HG03442 (cell line): Measurements from ENCODE around the gene SRRM3.
"Not testable (repeated sequence)": the region's sequence is repeated elsewhere in the genome, so short reads cannot be mapped to it uniquely, and the experiment has no call there.

Source experiments
- ATAC-seq: cut with Tn5 transposase; IDR thresholded peaks from one replicate; pipeline ENCODE4 v1.9.1; 2021; ENCODE audit warnings: mild to moderate bottlenecking, moderate library complexity; ENCODE audit not compliant: unreplicated experiment

The SRRM3 gene

DNA sequence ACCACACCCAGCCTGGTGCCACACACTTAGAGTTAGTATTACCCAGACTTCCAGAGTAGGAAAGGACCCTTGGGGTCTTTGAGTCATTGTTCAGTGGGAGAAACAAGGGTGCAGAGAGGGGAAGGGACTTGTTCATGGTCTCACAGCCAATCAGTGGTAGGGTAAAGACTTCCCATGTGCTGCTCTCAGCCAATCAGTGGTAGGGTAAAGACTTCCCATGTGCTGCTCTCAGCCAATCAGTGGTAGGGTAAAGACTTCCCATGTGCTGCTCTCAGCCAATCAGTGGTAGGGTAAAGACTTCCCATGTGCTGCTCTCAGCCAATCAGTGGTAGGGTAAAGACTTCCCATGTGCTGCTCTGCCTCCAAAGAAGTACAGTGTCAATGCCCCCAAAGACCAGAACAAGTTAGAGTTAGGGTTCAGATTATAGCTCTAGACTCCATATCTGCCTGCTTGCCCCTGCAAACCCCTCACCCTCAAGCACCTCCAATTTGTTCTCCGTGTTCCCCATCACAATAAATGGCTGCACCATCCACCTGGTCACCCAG lies 25.3 kb downstream of the SRRM3 start:
- ATAC-seq, result not testable (repeated sequence)

DNA sequence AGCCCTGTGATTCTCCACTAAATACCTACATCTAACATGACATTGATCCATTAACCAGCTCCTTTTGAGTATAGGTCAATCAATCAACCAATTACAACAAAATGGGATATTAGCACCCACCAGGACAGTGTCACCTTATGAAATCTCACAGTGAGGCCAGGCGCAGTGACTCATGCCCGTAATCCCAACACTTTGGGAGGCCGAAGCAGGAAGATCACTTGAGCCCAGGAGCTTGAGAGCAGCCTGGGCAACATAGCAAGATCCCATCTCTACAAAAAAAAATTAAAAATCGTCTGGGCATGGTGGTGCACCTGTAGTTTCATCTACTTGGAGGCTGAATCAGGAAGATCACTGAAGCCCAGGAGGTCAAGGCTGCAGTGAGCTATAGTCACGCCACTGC lies 28.5 kb downstream of the SRRM3 start:
- ATAC-seq, result no peak

DNA sequence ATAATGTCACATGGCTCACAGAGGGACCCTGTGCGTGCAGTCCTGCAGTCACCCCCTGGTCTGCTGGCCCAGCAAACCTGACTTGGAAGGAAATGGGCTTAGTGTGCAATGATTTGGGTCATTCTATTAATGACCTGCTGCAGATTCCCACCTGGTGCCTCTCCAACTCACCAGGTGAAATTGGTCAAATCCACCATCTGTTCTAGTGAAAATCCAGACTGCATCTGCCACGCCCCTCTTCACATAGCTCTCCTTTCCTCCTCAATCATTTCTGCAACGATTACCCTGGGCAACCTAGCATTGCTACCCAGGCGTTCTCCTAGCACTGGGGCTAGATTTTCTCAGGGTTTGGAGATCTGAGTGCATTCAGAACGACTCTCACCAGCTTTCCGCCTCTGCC lies 29.4 kb downstream of the SRRM3 start:
- ATAC-seq, result no peak

DNA sequence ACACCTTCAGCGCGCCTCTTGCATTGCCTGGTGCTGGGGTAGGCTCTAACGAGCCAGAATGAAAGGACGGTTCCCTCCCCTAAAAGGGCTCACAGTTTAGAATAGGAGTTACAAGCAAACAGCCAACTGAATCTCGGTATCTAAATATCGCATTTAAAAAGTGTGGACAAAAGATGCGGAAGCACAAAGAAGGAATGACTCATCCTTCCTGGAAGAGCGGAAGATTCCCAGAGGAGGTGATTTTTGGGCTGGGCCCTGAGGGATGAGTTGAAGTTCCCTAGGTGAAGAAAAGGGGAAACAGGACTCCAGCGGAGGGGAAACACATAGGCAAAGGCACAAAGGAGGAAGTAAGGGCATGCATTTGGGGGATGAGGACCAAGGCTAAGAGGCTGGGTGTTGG lies 29.9 kb downstream of the SRRM3 start:
- no peak for ATAC-seq

DNA sequence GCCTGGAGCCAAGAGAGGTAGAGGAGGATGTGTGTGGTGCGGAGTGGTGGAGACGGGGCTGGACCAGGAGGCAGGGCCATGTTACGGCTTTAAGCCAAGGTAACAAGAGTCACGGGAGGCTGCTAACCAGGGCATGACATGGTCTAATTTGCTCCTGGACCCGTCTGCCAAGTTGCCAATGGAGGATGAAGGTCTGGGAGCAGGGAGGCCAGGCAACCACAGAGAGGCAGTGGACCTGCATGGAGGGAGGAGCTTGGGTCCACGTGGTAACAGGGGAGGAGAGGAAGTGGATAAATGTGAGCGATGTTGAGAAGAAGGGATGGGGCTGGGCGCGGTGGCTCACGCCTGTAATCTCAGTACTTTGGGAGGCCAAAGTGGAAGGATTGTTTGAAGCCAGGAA lies 31.0 kb downstream of the SRRM3 start:
- ATAC-seq, result no peak

DNA sequence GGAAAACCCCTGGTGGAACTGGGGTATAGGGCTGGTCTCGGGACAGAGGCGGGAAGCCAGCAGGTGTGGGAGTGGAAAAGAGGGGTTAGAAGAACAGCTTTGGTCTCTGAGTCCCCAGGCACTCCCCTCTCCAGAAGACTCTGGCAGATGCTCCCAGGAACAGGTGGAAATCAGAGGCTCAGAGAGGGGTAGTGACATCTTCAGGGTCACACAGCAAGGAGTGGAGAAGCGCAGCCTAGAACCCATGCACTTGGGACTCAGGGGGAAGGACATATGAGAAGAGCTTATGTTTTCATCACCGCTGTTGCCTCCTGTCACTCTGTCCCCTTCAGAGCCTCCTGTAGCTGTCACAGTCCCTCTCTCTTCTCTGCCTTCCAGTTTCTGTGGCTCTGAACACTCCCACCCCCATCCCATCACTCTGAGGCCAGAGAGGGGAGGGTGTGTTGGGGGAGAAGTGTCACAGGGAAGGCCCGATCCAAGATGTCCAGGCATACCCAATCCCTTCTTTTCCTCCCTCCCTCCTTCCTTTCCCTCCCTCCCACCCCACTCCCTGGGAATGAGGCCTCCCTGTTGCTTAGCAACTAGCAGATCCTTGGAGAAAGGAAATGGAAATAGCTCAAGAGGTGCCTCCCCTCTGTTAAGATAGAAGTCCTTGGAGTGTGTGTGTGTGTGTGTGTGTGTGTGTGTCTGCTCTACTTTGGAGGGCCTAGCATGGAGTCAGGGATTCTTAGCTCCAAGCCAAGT lies 32.0 kb downstream of the SRRM3 start:
- no peak for ATAC-seq

DNA sequence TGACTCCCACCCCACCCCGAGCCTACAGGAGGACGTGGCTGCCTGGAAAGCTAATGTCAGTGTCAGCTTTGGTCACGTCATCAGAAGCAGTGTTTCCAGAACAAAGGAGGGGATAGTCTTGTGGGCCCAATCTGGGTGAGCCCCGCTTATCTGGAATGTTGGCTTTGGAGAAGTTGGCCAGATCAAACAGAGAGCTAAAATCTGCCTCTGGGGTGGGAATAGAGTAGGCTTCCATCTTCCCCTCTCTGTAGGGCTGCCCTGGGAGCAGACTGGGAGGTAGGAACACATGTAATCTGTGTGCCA lies 32.5 kb downstream of the SRRM3 start:
- ATAC-seq, result no peak

DNA sequence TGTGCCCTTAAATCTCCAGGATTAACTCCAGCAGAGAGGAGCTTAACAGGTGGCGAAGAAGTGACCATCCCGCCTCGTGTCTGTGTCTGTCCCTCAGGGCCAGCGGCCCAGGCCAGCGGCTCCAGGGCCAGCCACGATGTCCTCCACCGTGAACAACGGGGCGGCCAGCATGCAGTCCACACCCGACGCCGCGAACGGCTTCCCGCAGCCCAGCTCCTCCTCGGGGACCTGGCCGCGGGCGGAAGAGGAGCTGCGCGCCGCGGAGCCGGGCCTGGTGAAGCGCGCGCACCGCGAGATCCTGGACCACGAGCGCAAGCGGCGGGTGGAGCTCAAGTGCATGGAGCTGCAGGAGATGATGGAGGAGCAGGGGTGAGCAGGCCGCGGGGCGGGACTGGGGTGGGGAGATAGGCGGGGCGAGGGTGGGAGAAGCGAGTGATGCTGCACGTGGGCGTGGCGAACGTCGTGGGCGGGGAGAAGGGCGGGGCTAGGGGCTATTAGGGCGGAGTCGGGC lies 33.3 kb downstream of the SRRM3 start:
- peak; percentile 68 for ATAC-seq

DNA sequence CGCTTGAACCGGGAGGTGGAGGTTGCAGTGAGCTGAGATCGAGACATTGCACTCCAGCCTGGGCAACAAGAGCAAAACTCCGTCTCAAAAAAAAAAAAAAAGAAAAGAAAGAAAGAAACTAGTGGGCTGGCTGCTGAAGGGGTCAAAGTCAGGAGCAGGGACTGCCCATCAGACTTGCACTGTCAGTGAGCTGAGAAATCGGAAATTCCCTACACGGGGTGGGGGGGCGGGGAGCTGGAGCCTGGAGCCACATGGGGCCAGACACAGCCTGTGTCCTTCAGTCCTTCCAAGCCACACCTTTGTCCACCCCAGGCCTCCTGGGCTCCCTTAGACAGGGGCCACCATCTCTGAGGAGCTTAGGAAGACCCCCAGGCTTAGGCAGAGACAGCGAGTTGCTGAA lies 34.5 kb downstream of the SRRM3 start:
- no peak for ATAC-seq

DNA sequence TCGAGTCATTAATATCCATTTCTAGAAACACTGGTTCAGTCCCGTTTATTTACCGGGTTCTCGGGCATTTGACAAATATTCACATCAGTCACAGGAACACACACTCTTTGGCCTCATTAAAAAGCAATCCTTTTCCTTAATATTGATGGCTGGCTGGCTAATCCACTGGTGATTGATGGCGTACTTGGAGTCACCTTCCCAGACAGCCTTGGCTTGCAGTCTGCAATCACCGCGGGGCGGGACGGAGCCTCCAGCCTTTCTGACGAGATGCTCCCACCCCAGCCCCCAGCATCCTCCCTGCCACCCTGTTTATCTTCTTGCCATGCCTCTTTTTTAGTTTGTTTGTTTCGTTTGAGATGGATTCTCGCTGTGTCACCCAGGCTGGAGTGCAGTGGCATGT lies 36.6 kb downstream of the SRRM3 start:
- no peak for ATAC-seq

DNA sequence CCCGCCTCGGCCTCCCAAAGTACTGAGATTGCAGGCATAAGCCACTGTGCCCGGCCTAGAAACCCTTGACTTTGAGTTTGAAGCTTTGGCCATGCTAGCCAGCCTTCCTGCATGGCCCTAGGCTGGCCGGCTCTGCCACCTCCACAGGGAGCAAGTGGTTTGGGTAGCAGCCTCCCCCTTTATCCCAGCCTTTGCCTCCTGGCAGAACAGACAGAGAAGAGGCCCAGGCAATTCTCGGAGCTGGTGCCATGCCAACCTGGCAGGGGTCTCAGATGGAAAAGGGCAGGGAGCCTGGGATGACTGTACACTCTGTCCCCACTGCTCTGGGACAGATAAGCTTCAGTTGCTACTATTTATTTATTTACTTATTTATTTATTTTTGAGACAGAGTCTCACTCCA lies 39.4 kb downstream of the SRRM3 start:
- no peak for ATAC-seq

DNA sequence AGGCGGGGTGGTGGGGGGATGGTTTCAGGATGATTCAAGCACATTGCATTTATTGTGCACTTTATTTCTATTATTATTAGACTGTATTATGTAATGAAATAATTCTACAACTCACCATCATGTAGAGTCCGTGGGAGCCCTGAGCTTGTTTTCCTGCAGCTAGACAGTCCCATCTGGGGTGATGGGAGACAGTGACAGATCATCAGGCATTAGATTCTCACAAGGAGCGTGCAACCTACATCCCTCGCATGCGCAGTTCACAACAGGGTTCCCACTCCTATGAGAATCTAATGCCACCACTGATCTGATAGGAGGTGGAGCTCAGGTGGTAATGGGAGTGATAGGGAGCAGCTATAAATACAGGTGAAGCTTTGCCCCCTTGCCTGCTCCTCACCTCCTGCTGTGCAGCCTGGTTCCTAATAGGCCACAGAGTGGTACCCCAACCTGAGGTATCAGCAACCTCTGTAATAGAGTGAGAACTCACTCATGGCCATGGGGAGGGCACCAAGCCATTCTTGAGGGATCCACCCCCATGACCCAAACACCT lies 40.9 kb downstream of the SRRM3 start:
- ATAC-seq, result not testable (repeated sequence)

DNA sequence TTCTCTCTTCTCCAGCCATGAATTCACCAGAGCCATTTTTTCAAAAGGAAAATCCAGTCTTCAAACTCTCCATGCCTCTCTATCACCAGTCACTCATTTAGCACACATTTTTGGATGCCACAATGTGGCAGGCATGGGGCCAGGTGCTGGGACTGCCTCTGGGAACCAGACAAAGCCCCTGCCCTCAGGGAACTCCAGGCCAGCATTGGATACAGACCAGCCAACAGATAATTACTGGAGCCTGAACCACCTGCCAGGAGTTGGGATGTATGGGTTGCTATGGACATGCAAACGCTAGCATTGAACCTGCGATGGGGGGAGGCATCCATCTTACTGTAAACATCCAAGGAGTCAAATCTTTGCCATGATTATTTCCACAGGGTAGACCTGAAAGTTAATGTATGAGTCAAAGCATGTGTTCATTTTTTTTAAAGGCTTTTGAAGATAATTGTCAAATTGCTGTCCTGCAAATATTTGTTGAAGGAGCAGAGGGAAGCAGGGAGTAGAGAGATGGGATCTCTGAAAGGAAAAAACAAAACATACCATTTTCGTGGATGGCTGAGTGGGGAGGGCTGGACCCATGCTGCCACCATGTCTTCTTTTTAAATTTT lies 43.2 kb downstream of the SRRM3 start:
- ATAC-seq, result no peak

DNA sequence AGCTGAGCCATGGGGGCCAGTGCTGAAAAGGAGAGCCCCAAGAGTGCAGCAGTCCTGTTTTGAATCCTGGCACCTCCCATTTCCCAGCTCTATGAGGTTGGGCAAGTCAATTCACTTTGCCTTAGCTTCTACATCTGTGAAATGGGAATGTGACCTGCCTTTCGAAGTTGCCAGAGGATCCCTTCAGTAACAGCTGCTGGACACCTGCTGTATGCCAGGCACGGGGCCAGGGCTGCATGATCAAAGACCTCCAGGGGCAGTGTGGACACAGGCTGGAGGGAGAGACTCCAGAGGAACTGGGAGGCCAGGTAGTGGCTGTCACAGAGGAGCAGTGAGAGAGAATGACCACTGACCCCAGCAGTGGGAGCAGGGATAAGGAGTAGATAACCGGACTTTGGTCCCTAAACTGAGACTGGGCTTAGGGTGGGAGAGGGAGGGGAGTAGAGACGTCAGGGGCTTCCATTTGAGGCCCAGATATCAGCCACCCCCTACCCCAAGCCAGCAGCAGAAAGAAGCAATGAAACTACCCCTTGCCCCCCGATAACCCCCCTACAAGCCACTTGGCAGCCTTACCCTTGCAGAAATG lies 45.2 kb downstream of the SRRM3 start:
- ATAC-seq, result no peak

DNA sequence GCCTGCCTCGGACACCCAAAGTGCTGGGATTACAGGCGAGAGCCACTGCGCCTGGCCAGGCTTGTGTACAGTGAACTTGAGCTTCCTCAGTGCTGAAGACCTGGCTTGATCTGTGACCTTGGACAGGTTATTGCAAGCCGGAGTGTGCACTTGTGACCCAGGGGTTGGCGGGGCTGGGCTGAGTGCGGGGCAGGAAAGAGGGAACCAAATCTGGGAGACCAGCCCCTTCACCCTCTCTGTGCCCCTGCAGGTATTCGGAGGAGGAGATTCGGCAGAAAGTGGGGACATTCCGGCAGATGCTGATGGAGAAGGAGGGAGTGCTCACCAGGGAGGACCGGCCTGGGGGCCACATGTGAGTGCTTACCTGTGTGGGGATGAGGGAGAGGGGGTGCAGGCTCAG lies 46.2 kb downstream of the SRRM3 start:
- no peak for ATAC-seq

DNA sequence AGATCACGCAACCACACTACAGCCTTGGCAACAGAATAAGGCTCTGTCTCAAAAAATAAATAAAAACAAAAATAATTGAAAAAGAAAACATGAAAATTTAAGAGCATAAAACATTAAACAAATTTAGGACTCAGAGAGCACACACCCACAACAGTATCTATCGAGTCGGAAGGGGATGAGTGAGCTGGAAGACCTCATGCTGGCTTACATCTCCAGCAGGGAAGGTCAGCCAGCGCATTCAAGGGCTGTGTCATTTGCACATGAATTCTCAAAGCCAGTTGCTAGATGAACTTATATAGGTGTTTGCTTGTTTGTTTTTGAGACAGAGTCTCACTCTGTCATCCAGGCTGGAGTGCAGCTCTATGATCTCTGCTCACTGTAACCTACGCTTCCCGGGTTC lies 50.3 kb downstream of the SRRM3 start:
- no peak for ATAC-seq

DNA sequence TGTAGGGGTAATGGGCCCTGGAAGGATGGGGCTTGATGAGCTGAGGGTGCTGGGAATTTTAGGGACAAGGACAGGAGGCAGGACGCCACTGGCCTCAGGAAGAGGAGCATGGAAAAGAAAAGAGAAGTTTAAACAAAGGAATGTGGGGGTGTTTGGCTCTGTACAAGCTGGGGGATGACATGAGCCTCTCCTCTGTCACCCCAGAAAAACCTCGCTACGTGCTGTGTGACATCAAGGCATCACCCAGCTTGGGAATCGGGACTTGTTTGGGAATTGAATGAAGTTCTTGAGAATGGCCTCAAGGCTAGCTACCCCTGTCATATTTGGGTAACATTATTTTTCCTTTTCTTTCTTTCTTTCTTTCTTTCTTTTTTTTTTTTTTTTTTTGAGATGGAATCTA lies 53.1 kb downstream of the SRRM3 start:
- ATAC-seq, result no peak

DNA sequence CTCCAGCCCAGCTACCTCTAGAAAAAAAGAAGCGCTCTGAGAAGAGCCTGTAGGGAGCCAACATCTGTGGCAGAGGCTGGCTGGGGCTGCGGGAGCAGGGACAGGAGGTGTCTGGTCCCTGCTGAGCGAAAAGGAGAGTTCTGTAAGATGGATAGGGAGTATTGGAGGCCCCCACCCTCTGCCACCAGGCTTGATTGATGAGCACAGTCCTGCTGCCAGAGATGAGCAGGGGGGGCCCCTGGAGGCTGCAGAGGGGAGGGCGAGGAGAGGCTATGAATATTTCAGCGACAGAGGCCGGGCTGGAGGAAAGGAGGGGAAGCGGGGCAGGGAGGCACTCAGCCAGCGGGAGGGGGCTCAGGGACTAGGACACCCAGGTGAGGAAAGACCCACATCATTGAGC lies 56.3 kb downstream of the SRRM3 start:
- no peak for ATAC-seq

DNA sequence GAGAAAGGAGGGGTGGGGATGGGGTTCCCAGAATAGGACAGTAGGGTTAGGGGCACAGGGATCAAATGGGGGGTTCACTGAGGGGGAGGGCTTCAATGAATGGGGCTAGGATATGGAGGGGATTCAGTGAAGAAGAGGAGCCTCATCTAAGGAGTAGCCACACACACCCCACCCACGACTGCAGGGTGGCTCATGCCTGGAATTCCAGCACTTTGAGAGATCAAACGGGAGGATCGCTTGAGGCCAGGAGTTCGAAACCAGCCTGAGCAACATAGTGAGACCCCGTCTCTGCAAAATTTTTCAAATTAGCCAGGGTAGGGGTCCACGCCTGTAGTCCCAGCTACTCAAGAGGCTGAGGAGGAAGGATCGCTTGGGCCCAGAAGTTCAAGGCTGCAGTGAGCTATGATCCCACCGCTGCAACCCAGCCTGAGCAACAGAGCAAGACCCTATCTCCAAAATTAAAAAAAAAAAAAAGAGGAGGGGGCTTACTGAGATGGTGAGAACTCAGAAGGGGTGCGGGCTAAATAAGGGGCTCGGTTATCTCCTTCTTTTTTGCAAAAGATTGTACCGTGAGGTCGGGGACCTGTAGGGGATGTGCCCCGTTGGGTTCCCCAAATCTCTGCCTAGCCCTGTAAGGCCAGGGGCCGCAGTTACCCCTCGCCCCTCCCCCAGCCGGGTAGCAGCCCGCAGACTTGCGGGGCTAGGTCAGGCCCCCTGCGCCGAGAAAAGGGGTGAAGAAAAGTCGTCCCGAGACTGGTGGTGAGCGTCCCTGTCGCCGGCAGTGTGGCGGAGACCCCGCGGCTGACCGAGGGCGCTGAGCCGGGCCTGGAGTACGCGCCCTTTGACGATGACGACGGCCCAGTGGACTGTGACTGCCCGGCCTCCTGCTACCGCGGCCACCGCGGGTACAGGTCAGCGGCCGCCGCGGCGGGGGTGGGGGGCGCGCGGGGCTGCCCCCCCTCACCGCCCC lies 57.7 kb downstream of the SRRM3 start:
- ATAC-seq, result no peak

DNA sequence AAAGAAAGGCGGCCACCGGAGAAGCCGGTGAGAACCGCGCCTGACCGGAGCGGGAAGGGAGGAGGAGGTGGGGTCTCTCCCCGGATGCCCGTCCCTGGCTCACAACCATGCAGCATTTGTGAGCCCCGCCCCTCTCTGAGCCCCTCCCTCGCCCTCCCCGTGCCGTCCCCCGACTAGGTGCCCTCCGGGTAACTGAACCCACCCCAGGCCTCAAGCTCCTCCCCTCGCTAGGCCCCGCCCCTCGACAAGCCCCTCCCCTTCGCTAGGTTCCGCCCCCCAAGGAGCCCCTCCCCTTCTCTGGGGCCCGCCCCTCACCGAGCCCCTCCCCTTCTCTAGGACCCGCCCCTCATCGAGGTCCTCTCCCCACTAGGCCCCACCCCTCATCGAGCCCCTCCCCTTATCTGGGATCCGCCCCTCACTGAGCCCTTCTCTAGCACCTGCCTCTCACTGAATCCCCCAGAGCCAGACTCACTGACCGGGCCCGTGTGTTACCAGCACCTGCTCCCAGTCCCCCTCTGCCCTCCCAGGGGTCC lies 58.5 kb downstream of the SRRM3 start:
- ATAC-seq, result no peak

DNA sequence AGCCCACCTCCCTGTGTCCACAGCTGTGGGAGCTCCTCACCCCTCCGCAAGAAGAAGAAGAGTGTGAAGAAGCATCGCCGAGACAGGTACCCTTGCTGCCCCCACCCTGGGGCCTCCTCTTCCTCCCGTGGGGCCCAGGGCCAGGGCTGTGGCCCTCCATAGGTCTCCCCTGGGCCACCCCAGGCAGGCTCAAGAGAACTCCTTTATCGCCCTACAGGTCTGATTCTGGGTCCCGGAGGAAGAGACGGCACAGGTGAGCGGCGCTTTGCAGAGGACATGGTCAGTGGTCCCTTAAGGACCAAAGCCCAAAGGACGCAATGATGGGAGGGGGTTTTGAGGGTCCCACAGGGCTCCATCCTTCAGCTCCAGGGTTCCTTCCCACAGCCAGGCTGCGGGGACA lies 59.6 kb downstream of the SRRM3 start:
- no peak for ATAC-seq
